C4-2B (cell line): ENCODE measurements around the gene SOHLH1.

Source experiments
- CTCF ChIP-seq: fragments of 450-650 bp; conservative IDR thresholded peaks from 2 replicates; pipeline ENCODE4 v1.5.1; 2017; ENCODE audit warnings: mild to moderate bottlenecking
- ZFX ChIP-seq: fragments of 450-650 bp; IDR thresholded peaks from 2 replicates; pipeline ENCODE4 v1.6.1; 2017

GRCh38 chr9:135693771-135694170, 5.5 kb downstream of the SOHLH1 start:
- TF ChIP-seq CTCF (no peak), ZFX (no peak)
